Measurements from ENCODE around the gene C1orf35.

- TF ChIP-seq CTCF (IDR thresholded peaks at IDR 0.05; ENCODE audit: low read length) (no peak), EZH2phosphoT487 (IDR thresholded peaks at IDR 0.05; ENCODE audit: low read length) (no peak), EZH2 (optimal IDR thresholded peaks at IDR 0.05; ENCODE audit: low read depth, low read length) (no peak)
These were observed 27.3 kb downstream of the C1orf35 start for GRCh38 chr1:228075801-228076271.
